Fibroblast of the aortic adventitia (primary cell): Measurements from ENCODE around the gene BRAT1. TPM values are rescaled to one million over a fixed set of nuclear protein-coding genes. Genes with fewer than 3 reads are reported as not detected.

Source experiments
- DNase-seq: peaks from one replicate; pipeline ENCODE4 v3.0.0-alpha.2; 2010; ENCODE audit warnings: low read depth
- H3K4me3 ChIP-seq: 2 replicates; pipeline ENCODE4 v1.5.1; 2011; ENCODE audit warnings: low read depth, mild to moderate bottlenecking, control low read depth, low read length, moderate library complexity
- CTCF ChIP-seq: IDR thresholded peaks from 2 replicates; pipeline ENCODE4 v1.5.1; 2011; ENCODE audit warnings: mild to moderate bottlenecking, low read length, control low read depth, inconsistent platforms; ENCODE audit not compliant: insufficient read depth
- total RNA-seq: library from RNA; depleted of rRNA; stranded (reverse); fragments of >200 nt; gene quantifications from 2 replicates; pipeline ENCODE4 v1.2.3, GENCODE V29; 2012; ENCODE audit warnings: low replicate concordance

The BRAT1 gene
- total RNA-seq, 1 donor, result 22.3 TPM

GRCh38 chr7:2575046-2575732, 19.9 kb upstream of the BRAT1 start:
- TF ChIP-seq CTCF, result no peak
- DNase-seq, result no peak
- no peak overlapping the region for H3K4me3 ChIP-seq

GRCh38 chr7:2573761-2574160, 18.4 kb upstream of the BRAT1 start:
- no peak overlapping the region for H3K4me3 ChIP-seq
- DNase-seq, result no peak
- TF ChIP-seq CTCF, result no peak

- DNase-seq, result no peak
- no peak for TF ChIP-seq CTCF
- H3K4me3 ChIP-seq, result no peak overlapping the region
Observed at GRCh38 chr7:2572101-2572842, 16.9 kb upstream of the BRAT1 start.

GRCh38 chr7:2571409-2571808, 16.1 kb upstream of the BRAT1 start:
- no peak overlapping the region for H3K4me3 ChIP-seq
- DNase-seq, result no peak
- no peak for TF ChIP-seq CTCF

- DNase-seq, result no peak
- no peak for TF ChIP-seq CTCF
- no peak overlapping the region for H3K4me3 ChIP-seq
Observed at GRCh38 chr7:2570021-2570420, 14.7 kb upstream of the BRAT1 start.

GRCh38 chr7:2569421-2569820, 14.1 kb upstream of the BRAT1 start:
- no peak for TF ChIP-seq CTCF
- no peak for DNase-seq
- H3K4me3 ChIP-seq, result no peak overlapping the region
